DMS53 treated with DMSO at 0.1 percent for 48 hours (cell line): ENCODE data around the gene WFDC1.

Source experiments
- DNase-seq: peaks from one replicate; lab custom pipeline; 2025; ENCODE audit not compliant: unreplicated experiment; lab: John Stamatoyannopoulos, UW

The WFDC1 gene

DNA sequence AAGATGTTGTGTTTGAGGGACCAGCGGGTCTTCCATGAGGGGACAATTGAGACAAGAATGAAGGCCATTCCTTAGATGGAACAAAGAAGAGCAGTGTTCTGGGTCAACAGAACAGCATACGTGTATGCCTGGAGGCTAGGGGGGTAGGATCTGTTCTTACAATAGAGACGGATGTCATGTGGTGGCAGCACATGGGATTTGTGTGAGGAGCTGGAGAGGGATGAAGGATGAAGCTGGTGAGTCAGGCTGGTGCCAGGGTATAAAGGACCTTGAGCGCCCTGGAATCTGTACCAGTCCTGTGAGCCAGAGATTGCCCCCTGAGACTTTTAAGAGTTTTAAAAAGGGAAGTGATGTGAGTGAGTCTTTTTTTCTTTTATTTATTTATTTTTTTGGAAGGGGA lies 22.8 kb upstream of the WFDC1 start:
- DNase-seq = no peak

DNA sequence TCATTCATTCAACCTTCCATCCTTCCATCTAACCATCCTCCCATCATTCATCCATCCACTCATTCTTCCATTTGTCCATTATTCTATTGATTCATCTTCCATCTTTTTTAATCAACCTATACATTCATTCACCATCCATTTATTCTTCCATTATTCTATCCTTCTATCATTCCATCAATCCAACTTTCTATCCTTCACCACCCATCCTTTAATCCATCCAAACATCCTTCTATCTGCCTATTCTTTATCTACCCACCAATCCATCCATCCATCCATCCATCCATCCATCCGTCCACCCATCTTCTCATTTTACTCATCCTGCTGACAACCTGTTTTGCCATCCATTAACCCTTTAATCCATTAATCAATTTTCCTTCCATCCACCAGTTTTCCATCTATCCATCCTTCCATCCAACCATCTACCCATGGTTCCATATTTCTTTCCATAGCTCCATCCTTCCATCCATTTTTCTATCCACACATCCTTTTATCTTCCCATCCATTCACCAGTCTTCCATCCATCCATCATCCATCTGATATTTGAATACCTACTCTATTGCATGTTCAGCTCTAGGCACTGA lies 21.8 kb upstream of the WFDC1 start:
- DNase-seq = no peak

DNA sequence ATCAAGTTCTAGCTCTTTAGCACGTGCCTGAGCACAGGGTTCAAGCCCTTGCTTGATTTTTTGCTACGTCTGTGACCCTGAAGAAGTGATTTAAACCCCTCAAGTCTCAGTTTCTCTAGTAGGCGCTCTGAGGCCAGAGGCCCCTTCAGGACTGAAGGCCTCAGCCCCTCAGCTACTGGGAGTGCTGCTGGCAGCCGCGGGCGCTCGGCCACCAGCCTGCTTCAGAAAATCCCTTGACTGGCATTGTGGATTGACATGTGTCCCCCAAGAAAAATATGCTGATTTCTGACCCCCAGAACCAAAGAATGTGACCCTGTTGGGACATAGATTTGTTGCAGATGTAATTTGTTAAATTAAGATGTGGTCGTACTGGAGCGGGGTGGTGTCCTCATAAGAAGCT lies 20.2 kb upstream of the WFDC1 start:
- DNase-seq = no peak

DNA sequence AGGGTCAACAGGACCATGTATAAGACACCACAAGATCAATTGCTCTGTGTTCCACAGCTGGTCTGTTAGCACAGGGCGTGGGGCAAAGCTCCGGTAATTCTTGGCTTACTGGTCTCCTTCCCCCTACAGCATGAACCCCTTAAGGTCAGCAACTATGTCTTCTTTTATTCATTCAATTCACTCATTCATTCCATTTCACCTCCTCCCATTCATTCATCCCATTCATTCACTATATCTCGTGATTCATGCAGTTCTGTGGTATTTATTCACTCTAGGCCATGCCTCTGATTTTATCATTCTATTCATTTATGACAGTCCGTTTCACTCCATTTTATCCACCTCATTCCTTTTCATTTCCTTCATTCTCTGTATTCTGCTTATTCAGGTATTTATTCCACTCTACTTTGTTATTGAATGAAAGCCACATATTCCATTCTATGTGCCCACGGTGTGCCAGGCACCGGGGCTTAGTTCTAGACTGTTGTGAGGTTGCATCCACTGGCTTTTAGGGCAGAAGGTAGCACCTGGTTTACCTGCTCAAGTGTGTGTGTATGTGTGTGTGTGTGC lies 19.0 kb upstream of the WFDC1 start:
- DNase-seq = no peak

DNA sequence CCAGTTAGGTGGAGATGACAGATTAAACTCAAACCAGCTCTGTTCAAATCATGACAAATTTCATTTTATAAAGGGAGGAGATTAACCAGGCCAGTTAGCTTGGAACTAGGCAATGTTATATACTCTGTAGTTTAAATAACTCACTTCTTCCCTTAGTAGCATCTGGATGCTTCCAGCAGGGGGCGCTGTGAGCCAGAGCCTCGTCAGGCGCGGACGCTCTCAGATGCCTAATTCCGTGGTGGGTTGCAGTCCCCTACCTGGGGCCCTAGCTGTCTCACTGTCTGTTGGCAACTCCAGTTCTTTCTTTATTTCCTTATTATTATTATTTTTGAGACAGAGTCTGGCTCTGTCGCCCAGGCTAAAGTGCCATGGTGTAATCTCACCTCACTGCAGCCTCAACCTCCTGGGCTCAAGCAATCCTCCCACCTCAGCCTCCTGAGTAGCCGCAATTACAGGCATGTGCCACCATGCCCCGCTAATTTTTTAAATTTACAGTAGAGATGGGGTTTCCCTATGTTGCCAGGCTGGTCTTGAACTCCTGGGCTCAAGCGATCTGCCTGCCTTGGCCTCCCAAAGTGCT lies 17.3 kb upstream of the WFDC1 start:
- peak; percentile 55 for DNase-seq

DNA sequence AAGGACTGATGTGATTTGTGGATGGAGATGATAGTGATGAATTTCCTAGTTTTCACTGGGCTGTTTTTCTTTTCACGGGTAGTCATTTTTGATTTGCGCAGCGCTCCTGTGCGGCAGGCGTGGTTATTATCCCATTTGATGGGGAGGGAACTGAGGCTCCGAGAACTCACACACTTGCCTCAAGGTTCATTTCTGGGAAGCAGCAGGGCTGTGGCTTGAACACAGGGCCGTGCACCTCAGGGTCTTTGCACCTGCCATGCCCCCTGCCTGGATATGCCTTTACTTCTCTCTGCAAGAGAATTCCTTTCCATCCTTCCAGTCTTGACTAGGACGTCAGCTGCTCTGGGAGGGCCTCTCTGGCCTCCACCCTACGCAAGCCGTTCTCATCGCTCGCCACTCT lies 16.3 kb upstream of the WFDC1 start:
- no peak for DNase-seq

DNA sequence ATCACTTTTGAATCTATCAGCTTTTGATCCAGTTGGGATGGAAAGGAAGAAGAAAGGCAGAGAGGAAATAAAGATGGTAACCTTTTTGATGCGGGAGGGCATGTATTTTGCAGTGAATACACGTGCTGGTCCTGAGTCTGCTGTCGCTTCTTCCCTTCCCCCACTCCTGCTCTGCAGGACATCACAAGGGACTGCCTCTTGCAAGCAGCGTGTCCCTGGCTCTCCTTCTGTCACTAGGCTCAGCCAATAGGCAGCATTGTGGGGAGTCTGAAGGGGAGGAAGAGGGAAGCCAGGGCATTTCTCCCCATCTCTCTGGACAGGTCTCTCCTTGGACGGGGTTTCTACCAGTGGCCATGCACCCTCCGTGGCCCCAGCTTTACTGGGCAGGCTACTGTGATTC lies 15.7 kb upstream of the WFDC1 start:
- no peak for DNase-seq

DNA sequence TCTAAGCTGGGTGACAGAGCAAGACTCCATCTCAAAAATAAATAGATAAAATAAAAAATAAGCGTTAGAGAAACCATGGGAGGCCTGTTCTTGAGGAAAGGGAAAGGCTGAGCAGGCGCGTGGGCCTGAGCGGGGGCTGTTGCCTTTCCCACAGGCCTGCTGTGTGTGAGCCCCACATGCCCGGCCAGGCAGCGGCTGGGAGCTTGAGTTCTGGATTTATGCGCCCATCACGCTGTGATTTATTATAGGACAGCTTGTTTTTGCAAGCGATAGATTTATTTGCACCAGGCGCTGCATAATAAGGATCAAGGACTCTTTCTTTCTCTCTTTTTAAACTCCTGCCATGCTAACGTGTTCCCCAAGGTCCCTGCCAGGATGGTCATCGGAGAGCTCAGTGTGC lies 14.8 kb upstream of the WFDC1 start:
- no peak for DNase-seq

DNA sequence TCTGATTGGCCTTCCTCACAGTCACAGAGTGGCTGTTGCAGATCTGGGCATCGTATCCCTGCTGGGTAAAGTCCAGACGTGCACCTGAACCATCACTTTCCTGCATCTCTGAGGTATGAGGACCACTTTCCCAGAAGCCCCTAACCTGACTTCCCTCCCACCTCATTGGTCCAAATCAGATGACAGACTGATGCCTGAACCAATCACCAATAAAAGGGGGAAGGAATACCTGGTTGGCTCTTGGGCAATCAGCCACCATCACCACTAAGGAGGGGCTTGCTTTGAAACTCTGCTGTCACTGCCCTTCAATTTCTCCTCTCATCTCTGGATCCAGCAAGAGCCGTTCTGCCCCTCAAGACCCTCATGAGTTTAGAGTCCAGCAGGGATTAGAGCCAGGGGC lies 13.6 kb upstream of the WFDC1 start:
- DNase-seq = no peak

DNA sequence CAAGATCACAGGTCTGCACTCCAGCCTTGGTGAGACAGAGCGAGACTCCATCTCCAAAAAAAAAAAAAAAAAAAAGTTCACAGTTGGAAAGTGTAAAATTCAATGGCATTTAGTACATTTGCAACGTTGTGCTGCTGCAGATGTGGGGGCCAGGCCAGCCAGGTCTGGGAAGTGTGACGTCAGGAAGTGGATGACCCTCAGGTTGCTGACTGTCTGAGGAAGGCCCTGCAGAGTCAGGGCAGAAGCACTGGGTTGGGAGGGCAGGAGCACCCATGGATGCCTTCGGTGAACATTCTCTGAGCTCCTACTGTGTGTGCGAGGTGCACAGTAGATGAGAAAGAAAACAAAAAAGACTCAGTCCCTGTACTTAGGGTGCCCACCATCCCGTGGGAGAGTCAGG lies 12.1 kb upstream of the WFDC1 start:
- no peak for DNase-seq

DNA sequence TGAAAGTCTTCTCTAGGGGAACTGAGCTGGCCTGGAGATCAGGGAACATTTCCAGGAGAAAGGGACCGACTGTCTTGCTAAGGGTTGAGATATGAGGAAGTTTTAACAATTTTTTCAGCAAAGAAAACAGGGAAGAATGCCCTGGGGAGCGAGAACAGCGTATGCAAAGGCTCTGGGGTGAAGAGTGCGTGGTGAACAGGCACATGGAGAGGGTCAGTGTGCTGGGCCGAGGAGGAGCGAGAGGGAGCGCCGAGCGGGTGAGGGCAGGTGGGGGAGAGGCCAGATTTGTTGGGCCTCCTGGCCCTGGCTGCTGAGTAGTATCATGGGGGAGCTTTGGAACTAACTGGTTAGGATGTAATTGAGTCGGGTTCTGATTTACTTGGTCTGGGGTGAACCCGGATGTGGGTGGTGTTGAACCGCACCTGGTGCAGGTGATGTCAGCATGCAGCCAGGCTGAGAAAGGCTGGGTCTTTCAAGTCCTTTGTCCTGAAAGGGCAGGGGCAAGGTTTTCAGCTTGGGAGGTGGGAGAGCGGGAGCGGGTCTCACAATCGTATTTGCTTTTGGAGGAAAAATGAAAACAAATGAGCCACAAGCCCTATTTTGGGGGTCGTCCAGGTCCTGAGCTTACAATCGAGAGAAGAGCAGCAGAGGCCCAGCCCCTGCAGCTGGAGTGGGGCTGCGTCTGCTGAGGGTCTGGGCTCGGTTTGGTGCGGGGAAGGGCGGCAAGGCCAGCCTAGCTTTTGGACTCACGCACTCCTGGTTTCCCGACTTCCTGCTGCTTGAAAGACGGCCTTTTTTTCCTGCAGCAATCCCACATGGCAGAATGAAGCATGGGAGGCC lies 11.1 kb upstream of the WFDC1 start:
- DNase-seq = no peak

DNA sequence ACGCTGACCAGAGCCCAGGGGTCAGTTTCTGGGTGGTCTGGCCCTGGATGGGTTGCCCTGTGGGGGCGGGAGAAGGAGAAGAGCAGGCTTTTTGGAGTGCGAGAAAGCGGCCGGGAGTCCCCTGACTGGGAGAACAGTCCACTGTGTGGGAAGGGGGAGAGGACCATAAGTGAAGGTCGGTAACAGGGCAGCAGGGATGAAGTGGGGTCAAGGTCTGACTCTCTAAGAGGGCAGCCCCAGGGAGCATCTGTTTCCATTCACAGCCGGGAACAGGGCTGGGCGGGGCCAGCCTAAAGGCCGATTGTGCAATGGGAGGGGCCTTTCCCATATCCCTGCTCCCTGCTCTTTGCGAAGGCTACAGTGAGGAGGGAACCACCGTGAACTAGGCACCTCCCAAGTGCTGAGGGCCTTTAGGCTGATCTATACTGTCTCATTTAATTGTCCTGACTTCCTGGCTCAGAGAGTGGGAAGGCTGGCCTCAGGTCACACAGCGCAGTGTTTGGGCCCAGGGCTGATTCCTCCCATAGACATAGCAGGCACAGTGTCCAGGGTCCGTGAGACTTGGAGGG lies 10.4 kb upstream of the WFDC1 start:
- no peak for DNase-seq

DNA sequence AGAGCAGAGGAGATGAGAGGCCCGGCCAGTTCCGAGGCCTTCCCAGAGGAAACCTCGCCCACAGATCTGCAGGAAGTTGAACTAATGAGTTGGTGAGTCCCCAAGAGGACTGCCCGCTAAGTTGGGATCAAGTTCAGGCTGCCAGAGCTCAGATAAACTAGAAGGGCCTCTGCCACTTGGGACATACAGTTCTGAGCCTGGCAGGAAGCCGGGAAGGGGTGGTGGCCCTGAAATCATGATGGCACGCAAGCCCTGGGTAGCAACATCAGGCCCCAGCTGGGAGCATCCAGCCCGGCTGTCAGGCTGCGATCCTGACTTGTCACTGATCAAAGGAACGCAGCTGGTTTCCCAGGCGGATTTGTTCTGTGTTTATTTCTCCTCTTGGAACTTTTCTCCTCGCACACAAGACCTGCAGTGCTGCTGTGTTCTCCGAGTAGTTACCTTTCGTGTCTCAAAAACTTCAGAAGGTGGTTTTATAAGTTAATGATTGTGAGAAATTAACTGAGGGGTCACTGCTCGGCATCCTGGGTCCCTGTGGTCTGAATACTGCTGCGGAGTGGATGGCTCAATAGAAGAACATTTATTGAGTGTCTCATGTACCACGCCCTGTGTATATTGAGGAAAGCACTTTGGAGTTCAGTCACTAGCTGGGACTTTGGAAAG lies 8.0 kb upstream of the WFDC1 start:
- DNase-seq = no peak

DNA sequence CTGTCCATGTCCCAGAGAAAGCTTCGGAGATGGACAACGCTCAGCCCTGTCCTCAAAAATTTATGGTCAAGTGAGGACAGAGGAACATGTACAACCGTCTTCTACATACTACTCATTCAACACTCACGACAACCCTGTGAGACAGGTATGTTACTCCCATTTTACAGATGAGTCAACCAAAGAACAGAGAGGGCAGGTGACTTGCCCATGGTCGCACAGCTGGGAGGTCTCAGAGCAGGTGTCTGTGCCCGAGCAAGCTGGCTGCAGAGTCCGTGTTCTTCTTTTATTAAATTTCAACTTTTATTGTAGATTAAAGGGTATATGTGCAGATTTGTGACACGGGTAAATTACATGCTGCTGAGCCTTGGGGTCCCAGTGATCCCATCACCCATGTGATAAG lies 5.8 kb upstream of the WFDC1 start:
- DNase-seq = no peak

DNA sequence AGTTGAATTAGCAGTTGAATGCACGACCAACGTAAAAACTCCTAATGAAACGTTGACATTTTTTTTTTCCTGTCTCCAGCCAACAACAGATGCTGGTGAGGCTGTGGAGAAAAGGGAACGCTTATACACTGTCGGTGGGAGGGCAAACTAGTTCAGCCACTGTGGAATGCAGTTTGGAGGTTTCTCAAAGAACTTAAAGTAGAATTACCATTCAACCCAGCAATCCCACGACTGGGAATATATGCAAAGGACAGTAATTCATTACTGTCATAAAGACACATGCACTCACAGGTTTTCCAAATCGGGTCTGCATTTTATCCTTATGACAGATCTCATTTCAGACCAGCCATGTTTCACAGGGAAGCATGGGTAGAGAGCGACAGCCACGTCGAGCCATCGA lies 3.5 kb upstream of the WFDC1 start:
- DNase-seq = no peak

DNA sequence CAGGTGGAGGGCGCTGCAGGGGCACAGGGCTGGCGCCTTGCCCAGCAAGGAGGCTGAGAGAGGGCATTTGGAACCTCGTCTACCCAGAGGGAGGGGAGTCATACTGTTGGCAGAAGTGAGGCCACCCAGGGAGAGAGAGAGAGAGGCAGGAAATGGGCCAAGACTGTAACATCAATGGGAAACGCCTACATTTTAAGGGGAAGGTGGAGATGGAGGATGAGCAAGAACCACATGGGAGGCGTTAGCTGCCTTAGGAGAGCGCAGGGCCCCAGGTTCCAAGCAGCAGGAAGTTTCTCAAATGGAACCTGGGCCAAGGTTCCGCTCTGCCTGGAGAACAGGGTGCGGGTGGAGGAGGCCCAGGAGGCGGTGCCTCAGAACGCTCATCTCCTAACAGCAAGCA lies 2.7 kb upstream of the WFDC1 start:
- no peak for DNase-seq

DNA sequence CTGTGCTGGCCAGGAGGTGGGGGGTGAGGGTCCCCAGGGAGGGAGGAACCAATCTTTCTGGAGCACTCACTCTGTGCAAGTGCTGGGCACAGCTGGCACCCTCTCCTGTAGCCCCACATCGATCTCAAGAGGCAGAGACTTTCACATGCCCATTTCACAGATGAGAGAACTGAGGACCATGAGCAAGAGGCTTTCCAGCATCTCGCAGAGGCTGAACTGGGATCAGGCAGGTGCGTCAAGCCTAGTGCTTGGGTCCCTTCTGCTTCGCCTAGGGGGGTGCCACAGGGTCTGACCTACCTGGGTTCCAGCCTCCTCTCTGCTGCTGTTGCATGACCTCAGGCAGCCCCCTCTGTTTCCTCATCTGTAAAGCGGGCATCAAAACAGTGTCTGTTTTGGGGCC lies 1.3 kb upstream of the WFDC1 start:
- DNase-seq = no peak

DNA sequence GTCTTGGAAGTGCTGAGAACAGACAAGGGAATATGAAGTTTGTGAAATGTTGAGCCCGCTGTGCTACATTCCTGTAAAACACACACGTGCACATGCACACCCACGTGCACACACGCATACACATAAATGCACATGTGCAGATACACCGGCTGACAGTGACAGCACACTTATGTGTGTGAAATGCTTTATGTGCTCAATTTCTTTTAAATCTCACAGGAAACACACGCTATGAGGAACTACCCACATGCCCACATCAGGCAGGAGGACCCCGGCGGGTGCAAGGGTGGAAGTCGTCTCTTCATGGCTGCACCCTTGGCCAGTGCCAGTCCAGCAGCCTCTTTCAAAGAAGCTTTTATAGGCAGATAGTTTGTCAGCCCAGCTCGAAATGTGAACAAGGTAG lies 561 bp upstream of the WFDC1 start:
- DNase-seq = no peak

DNA sequence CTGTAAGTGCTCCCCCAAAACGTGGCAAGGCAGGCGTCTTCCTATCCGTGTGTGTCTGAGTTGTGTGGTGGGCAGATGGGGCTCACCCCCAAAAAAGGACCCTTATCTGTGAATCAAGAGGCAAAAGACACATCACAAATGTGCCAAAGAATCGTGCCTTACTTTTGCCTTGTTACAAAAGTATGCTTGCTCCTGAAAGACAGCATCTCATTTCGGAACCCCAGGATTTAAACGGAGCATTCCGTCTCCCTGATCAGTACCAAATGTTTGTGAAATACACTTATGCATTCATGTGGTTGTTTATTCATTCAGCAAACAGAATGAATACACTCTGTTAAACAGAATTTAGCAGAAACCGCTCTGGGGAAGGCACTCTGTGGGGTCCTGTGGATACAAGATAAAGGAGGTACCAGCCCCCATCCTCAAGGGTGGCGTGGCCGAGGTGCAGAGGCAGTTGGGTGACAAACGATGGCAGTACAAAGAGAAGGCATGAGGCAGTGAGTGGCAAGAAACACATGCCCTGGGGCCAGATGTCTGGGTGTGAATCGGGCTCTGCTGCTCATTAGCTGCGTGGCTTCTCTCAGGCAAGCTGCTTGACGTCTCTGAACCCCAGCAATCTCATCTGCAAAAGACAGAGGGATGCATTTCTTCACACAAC lies 654 bp downstream of the WFDC1 start:
- no peak for DNase-seq

DNA sequence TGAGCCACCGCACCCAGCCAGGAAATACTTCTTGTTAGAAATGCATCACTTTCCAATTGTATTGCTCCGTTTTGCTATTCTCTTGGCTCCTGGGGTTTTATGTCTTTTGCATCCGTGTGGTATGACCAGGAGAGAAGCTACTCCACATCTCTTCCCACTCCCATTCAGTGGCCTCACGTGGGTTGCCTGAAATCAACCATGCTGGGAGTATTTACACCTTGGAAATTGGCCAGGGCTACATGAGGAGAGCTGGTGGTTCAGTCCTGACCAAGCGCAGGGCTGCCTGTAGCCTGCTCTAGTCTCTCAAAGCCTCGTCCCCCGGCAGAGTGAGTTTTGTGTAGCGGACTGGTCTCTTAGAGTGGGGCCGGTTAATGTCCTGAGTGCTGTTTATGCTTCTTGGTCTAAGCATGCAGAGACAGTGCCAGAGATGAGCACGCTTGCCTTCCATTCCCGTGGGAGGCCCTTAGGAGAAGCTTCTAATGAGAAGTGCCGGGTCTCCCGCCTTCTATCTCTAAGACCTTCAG lies 3.8 kb downstream of the WFDC1 start:
- no peak for DNase-seq
